RCC 7860 (cell line): Measurements from ENCODE around the gene SEC63.
"Not testable (repeated sequence)": the region's sequence is repeated elsewhere in the genome, so short reads cannot be mapped to it uniquely, and the experiment has no call there.

Experiments
- DNase-seq: peaks from one replicate; pipeline ENCODE4 v3.0.0-alpha.2; 2015; ENCODE audit warnings: low spot score
- FAIRE-seq: peaks from 2 replicates; lab custom pipeline; 2012; peaks lifted over from hg19 to GRCh38; lab: Jason Lieb, UNC

SEC63 gene

GRCh38 chr6:107973594-107973993 lies 15.6 kb upstream of the SEC63 start:
- FAIRE-seq = no peak
- no peak for DNase-seq

DNA sequence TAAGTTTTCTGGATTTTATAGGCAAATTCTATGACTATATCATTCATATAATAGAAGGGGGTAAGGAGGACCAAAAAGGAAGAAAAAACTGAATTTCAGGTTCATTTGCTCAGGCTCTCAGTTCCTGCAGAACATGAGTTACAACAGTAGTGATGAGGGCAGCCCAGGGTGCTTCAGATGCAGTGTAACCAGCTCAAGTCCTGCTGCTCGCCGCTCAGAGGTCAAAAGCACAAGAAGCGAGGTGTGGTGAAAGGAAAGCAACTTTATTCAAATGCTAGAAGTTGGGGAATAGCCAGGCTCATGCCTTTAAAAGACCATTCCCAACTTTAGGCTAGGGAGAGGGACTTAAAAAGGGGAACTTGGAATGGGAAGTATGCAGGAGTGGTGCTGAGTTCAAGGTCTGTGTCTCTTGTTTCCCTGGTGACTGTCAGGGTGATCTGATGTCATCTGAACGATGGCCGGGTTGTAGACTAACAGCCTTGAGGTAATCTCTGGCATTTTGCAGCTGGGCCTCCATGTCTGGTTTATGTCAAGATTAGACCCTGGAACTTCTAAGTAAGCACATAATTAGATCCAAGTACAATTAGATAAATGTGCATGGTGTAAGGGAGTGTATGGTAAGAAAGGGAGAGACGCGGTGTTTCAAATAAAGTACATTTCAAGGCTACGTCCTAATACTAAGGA lies 14.5 kb upstream of the SEC63 start:
- FAIRE-seq = no peak
- DNase-seq = no peak

DNA sequence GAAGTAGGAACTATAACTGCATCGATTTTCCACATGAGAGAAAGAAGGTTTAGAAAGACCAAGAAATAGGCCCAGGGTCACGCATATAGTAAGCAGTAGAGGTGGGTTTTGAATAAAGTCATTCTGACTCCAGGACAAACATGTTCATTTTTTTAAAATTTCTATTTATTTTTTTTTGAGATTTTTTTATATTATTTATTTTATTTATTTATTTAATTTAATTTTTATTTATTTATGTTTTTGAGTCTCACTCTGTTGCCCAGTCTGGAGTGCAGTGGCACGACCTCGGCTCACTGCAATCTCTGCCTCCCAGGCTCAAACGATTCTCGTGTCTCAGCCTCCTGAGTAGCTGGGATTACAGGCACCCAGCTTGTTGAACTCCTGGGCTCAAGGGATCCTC lies 13.2 kb upstream of the SEC63 start:
- no peak for DNase-seq
- FAIRE-seq = no peak

GRCh38 chr6:107970255-107970654 lies 12.2 kb upstream of the SEC63 start:
- FAIRE-seq (no peak), DNase-seq (no peak)

DNA sequence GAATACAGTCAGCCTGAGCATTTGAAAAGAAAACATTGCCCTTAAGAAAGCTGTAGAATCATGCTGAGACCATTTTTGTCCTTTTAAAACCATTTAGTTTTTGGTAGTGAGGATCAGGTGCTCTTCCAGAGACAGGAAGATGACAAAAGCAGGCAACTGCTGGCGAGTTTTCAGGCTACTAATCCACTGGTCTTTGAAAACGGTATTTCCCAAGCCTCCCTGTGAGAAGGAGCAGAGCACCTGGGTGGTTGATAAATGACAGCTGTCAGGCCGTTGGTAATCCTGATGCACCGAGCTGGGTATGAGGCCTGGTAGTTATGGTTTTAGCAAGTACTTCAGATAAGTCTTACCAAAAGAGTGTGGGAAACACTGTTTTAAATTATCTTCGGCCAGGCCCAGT lies 10.1 kb upstream of the SEC63 start:
- no peak for DNase-seq
- no peak for FAIRE-seq

- FAIRE-seq = no peak
Measured at GRCh38 chr6:107965746-107966145, 7.7 kb upstream of the SEC63 start.

DNA sequence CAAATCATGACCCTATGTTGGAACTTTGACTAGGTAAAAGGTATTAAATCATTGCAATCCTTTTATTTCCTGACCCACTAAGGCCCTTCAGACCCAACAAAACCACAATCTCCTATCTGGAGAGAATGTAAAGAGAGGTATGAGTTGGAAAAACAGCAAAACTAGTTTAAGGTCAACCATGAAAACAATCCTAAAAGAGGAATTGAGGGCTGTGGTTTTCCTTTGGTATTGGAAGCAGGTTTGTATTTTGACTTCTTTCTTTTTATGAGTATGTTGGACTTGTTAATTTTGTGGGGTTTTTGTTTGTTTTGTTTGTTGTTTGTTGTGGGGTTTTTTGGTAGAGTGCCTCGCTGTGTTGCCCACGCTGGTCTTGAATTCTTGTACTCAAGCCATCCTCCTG lies 4.7 kb upstream of the SEC63 start:
- DNase-seq = no peak
- no peak for FAIRE-seq

More at GRCh38 chr6:107965746-107966145, 7.7 kb upstream of the SEC63 start:
- DNase-seq = no peak

- DNase-seq (no peak), FAIRE-seq (no peak)
Measured at GRCh38 chr6:107959392-107959791, 1.4 kb upstream of the SEC63 start.

GRCh38 chr6:107958689-107959362 lies 818 bp upstream of the SEC63 start:
- not testable (repeated sequence) for FAIRE-seq, DNase-seq

DNA sequence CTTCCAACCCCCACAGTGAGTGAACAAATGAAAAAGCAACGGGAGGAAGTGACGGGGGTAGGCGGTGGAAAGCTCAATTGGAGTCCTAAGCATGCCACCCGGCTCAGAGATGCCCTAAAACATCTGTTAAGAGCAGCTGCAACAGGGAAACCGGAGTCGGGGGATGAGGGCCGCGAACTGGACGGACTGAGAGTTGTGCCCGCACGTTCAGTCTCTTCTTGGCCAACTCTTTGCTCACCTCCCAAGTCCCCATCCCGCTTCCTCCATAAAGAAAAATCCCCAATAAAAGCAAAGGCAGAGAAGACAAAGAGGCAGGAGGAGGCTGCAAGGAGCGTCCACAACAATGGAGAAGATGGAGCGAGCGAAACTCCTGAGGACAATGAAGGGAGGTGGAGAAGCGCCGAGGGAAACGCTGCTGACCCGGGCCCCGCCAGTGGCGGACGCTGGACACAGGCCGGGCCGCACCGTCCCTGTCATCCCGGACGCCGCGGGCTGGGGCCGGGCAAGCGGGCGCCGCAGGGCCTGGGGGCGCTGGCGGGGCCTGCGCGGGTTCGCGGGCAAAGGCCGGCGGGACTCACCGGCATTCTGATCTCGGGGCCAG lies 600 bp downstream of the SEC63 start:
- DNase-seq (peak; percentile 25), FAIRE-seq (no peak)

- FAIRE-seq = no peak
- no peak for DNase-seq
Measured at GRCh38 chr6:107956586-107957307, 1.3 kb downstream of the SEC63 start.

DNA sequence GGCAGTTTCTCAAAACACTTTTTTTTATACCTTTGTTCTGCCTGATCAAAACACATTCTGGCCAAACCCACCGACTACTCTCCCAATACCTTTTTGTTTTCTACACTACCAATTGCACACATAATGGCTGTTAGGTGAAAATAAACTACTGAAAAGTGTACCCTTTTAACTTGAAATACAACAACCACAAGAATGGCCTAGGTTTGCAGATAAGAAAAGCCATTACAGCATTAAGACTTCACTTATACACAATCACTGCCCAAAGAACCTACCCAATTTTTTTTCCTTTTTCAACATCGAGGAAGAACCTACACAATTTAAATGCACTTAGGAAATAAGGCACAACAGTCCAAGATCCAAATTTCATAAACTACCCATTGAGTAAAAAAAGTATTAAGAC lies 1.8 kb downstream of the SEC63 start:
- FAIRE-seq = no peak

DNA sequence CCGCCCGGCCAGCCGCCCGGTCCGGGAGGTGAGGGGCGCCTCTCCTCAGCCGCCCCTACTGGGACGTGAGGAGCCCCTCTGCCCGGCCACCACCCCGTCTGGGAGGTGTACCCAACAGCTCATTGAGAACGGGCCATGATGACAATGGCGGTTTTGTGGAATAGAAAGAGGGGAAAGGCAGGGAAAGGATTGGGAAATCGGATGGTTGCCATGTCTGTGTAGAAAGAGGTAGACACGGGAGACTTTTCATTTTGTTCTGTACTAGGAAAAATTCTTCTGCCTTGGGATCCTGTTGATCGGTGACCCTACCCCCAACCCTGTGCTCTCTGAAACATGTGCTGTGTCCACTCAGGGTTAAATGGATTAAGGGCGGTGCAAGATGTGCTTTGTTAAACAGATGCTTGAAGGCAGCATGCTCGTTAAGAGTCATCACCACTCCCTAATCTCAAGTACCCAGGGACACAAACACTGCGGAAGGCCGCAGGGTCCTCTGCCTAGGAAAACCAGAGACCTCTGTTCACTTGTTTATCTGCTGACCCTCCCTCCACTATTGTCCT lies 4.1 kb downstream of the SEC63 start:
- FAIRE-seq, DNase-seq: not testable (repeated sequence)

More for the DNA sequence above, 1.8 kb downstream of the SEC63 start:
- no peak for DNase-seq

DNA sequence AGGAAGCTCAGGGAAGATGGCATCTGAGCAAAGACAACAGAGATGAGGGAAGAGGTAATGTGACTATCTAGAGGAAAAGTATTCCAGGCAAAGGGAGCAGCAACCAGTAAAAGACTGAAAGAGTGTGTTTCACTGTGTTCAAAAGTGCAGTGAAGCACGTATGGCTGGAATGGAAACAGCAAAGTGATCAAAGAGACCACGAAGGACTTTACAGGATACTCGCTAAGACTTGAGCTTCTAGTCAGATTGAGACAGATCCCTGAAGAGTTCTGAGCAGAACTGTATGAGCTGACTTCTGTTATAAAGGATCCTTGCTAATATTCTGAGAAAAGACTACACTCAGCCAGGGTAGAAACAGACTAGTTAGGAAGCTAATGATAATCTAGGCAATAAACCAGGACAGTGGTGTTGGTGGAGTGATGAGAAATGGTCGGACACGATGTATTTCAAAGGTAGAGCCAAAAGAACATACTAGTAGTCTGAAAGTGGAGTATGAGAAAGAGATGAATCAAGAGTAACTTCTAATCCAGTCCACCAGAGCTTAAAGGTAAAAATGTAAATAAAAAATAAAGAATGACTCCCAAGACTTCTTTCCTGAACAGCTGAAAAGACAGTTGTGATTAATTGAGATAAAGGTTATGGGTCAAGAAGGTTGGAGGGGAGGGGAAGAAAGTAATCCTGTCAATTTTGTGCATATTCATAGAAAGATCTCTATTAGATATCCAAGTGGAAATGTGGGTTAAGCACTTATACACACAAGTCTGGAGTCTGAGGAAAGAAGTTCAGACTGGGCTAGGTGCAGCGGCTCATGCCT lies 14.2 kb downstream of the SEC63 start:
- DNase-seq (no peak), FAIRE-seq (no peak)

DNA sequence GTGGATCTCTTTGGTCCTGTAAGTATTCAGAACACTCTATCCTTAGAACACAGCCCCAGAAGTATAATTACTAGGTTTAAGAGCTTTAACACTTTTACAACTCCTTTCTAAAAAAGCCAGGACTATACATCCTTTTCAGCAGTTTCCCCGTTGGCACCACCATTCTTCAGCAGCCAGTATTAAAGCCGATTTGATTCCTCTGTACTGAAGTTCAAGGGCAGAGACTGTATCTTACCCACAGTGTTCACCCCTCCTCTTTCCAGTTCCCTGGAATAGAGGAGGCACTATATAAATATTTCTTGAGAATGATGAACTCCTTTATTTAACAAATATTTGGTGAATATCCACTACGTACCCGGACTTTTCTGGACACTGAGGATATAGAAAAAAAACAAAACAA lies 15.9 kb downstream of the SEC63 start:
- DNase-seq (no peak), FAIRE-seq (no peak)

DNA sequence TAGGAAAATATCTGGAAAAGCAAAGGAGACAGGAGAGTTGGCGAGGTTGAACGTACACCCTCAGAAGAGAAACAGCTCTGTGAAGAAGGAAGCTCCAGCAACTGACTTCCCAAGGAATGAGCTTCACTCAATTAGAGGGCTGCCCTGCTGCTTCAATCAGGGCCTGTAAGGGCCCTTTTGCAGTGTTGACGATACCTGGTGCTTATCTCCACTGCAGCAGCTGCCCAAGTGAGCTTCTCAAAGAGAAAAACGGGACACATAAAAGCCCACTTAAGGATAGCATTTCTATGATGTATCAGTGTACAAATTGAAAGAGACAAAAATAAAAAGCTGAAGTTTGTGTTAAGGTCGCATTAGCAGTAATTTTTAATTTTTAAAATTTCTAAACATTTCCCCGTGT lies 16.4 kb downstream of the SEC63 start:
- FAIRE-seq (no peak), DNase-seq (no peak)

DNA sequence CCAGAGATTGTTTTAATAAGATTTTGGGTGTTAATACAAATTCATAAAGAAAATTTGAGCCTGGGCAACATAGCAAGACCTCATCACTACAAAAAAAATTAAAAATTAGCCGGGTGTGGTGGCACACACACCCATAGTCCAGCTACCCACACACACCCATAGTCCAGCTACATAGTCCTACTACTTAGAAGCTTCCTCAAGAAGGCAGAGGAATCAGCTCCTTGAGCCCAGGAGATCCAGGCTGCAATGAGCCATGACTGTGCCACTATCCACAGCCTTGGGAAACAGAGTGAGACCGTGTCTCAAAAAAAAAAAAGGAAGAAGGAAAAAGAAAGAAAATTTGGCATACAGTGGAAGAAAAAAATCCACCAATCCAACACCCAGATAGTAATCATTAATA lies 16.8 kb downstream of the SEC63 start:
- FAIRE-seq (no peak), DNase-seq (no peak)

- DNase-seq, FAIRE-seq: not testable (repeated sequence)
Measured at GRCh38 chr6:107936910-107937292, 21.1 kb downstream of the SEC63 start.

DNA sequence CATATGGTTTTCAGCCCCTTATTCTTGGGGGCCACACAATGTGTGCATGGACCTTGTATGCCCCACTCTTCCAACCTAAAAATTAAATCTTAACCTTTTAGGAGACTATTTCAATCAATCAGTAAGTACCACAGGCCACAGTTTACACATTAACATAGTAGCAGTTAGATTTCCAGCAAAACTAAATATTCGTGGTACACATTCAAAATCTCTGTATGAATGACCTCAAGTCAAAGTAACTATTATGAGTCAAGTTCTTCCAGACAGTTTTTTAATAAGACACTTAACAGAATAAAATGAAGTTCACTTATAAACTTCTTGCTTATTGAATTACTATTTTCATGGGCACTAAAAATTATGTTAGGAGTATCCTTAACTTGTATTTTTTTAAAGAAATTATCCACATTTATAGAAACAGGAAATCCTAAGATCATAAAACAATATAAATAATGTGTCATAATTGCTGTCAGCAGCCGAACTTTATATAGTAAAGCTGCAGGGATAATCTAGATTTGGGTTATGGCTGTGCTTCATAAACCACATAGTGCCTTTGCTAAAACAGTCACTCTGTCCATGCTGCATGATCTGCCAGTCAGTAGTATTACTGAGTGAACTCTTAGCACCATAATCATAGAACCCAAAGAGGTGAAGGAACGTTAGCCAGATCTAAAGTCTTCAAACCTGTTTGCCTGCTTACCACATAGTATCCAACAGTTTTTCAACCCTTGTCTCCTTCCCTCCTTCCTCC lies 21.7 kb downstream of the SEC63 start:
- FAIRE-seq (peak; percentile 70), DNase-seq (no peak)

- not testable (repeated sequence) for DNase-seq, FAIRE-seq
Measured at GRCh38 chr6:107934229-107934628, 23.8 kb downstream of the SEC63 start.
